OCI-LY7 (cell line): ENCODE data around the gene CTRB1.

Experiments used
- CTCF ChIP-seq: fragments of 200-600 bp; sonication (generic); conservative IDR thresholded peaks from 2 replicates; pipeline ENCODE4 v1.5.1; 2014; ENCODE audit warnings: mild to moderate bottlenecking, antibody characterized with exemption, low read length, moderate library complexity, mixed read lengths
- EZH2phosphoT487 ChIP-seq: fragments of 200-600 bp; sonication (generic); IDR thresholded peaks from 2 replicates; pipeline ENCODE4 v1.6.1; 2018; ENCODE audit warnings: low read depth, borderline replicate concordance, mild to moderate bottlenecking, mixed run types, antibody characterized with exemption, low read length, moderate library complexity, mixed read lengths

GRCh38 chr16:75238132-75238852 is 19.5 kb downstream of the CTRB1 start:
- no peak for TF ChIP-seq CTCF
- TF ChIP-seq EZH2phosphoT487 = no peak
